ENCODE results near the gene CCR9.
"Not testable (repeated sequence)": the region's sequence is repeated elsewhere in the genome, so short reads cannot be mapped to it uniquely, and the experiment has no call there.

CCR9 gene, protein sequence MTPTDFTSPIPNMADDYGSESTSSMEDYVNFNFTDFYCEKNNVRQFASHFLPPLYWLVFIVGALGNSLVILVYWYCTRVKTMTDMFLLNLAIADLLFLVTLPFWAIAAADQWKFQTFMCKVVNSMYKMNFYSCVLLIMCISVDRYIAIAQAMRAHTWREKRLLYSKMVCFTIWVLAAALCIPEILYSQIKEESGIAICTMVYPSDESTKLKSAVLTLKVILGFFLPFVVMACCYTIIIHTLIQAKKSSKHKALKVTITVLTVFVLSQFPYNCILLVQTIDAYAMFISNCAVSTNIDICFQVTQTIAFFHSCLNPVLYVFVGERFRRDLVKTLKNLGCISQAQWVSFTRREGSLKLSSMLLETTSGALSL

DNA sequence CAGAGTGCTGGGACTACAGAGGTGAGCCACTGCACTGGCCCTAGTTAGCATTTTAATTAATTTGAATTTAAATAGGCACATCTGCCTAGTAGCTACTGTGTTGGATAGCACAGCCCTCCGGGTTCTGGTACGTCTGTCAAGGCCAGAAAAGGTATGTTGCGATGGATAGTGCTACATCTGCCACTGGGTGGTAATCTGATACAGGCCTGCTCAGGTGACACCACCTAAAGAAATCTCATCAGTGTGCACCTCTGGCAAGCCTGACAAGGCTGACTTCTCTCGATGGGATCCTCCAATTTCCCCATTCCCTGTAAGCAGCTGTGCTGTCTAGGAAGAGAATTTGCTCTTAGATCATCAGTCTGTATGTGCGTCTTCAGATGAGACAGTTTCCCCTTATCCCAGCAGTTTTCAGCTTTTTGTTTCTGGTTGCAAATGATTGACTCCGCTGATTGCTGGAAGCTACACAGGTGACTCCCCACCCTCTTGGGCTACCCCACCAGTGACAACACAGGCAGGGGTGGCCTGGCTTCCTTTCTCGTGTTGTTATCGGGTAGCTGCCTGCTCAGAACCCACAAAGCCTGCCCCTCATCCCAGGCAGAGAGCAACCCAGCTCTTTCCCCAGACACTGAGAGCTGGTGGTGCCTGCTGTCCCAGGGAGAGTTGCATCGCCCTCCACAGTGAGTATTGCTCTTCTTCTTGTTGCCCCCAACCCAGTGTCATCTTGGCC, at the start of gene CCR9:
Gene CCR9 (plus strand): TSS at position 565 of the 727 bp plus-strand sequence. CDS start 8,391 bp downstream, outside the sequence.
- DNase-seq, result no peak

DNA sequence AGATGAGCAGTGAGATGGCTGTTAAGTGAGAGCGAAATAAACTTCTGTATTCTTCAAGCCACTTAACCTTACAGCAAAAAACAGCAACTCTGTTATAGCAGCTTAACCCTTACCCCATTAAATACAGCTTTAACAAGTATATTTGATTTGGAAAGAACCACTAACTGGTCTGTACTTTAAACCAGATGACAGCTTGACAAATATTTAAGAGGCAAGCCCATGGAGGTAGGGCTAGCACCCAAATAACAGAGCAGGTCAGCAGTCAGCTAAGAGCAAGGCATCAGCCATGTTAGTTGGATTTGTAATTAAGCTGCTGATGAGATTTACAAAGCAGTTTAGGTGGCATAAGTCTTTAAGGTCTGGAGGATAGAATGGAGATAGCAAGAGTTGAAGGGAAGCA, 47.9 kb upstream of the CCR9 start:
- DNase-seq, result no peak

DNA sequence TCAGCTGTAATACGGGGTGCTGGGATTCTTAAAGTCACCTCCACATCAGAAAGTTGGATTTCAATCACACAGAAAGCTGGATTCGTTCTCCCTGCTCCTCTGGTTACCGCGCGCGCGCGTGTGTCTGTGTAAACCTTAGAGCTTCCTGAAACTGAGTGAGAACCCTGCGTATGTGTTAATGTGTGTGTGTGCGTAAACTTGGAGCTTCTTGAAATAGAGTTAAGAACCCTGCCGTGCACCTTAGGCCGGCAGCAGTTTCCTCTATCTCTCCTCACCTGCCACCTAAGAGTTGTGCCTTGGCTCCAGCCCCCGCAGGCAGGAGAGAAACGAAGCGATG, 45.0 kb upstream of the CCR9 start:
- peak in 1 of 2 experiments; percentile 24 for DNase-seq

- peak; percentile 87 to 94 for DNase-seq
Observed at GRCh38 chr3:45841757-45842491, 44.4 kb upstream of the CCR9 start, which contains the start of gene LZTFL1. LZTFL1 (minus strand) TSS chr3:45842119; CDS start chr3:45841991, 128 bp downstream.

- DNase-seq, result no peak
Observed at GRCh38 chr3:45842851-45843625, 43.3 kb upstream of the CCR9 start.

GRCh38 chr3:45844616-45845015, 41.7 kb upstream of the CCR9 start:
- DNase-seq, result no peak

DNA sequence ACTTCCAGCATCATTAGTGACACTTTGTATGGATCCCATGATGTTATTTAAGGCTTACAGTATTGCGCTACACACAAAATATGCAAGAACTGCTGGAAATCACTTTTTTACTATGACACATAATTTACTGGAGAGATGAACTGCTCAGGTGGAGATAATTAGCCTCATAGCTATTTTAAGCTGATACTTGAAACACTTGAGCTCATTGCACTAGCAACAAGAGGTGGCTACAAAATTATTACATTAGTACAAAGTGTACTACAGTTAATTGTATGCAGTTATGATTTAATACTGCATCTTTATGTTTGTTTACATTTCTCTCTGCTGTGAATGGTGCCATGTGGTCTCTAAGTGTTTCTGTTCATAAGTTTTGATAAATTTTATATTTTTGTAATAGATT, 38.0 kb upstream of the CCR9 start:
- no peak for DNase-seq

- no peak for DNase-seq
Observed at GRCh38 chr3:45852828-45853227, 33.5 kb upstream of the CCR9 start.

DNA sequence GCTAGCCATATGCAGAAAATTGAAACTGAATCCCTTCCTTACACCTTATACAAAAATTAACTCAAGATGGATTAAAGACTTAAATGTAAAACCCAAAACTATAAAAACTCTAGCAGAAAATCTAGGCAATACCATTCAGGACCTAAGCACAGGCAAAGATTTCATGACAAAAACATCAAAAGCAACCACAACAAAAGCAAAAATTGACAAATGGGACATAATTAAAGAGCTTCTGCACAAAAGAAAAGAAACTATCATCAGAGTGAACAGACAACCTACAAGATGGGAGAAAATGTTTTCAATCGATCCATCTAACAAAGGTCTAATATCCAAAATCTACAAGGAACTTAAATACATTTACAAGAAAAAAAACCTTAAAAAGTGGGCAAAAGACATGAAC, 30.0 kb upstream of the CCR9 start:
- not testable (repeated sequence) for DNase-seq

DNA sequence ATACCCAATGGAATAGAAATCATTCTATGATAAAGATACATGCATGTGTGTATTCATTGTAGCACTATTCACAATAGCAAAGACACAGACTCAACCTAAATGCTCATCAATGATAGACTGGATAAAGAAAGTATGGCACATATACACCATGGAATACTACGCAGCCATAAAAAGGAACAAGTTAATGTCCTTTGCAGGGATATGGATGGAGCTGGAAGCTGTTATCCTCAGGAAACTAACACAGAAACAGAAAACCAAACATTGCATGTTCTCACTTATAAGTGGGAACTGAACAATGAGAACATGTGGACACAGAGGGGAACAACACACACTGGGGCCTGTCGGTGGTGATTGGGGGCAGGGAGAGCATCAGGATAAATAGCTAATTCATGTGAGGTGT, 29.3 kb upstream of the CCR9 start:
- DNase-seq, result not testable (repeated sequence)

GRCh38 chr3:45858809-45859543, 27.4 kb upstream of the CCR9 start:
- DNase-seq, result no peak

- no peak for DNase-seq
Observed at GRCh38 chr3:45860481-45860880, 25.9 kb upstream of the CCR9 start.

- no peak for DNase-seq
Observed at GRCh38 chr3:45861043-45861719, 25.2 kb upstream of the CCR9 start.

DNA sequence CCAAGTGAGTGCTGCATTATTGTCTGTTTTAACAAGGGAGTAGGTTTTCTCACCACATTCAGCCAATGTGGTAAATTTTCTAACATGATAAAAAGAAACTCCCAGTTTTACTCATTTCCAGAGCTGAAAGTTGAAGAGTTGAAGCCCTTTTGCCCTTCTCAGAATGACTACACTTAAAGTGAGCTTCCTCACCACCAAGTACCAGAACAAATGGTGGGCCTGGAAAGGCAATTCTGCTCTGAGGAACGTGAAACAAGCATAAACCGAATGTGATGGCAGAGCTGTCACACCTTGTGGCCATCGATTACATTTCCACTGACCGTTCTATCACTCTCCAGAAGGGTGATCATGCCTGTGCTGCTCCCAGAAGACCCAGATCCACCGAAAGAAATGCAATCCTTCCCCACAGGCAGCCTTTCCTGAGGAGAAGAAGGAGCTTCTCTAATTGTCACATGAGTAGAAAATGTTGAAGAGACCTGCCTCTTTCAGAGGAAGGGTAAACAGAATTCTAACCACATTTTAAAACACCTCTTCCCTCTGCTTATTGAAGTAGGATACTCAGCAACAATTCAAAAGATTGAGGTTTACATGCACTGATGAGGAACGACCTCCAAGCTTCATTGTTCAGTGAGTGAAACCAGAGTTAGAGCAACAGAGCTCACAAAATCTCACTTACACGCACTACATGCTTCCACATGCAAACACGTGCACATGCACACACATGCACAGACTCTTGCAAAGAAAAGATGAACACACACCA, 21.4 kb upstream of the CCR9 start:
- DNase-seq, result no peak

DNA sequence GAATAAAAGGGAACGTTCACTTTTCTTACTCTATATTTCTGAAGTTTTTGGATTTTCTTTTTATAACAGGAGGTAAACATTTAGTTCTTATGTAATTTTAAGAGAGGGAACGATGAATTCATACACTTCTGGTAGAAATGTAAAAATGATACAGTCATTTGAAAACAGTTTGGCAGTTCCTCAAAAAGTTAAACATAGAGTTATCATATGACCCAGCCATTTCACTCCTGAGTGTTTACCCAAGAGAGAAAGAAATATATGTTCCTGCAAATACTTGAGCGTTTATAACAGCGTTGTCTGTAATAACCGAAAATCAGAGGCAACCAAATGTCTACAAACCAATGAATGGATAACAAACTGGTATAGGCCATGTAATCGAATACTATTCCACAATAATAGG, 20.8 kb upstream of the CCR9 start:
- DNase-seq, result no peak

- peak; percentile 9 to 20 for DNase-seq
Observed at GRCh38 chr3:45868213-45868612, 18.1 kb upstream of the CCR9 start.

GRCh38 chr3:45868650-45869049, 17.7 kb upstream of the CCR9 start:
- DNase-seq, result no peak

- DNase-seq, result no peak
Observed at GRCh38 chr3:45869638-45870037, 16.7 kb upstream of the CCR9 start.

DNA sequence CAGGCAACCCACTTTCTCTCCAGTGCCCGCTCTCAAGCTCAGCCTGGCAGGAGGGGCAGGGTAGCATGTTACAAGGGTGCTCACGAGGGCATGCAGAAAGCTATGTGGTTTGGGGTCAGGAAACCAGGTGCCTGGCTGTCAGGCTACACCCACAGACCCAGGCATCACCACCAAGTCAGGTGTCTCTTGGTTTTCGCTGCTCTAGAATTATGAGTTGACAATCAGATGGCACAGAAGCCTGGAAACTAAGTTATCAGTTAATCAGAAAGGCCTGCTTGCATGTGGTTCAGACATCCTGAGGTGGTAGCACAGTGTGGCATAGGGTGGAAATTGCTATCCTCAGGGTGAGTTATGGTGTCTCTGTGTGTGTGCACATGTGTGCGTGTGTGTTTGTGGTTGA, 16.2 kb upstream of the CCR9 start:
- DNase-seq, result no peak

DNA sequence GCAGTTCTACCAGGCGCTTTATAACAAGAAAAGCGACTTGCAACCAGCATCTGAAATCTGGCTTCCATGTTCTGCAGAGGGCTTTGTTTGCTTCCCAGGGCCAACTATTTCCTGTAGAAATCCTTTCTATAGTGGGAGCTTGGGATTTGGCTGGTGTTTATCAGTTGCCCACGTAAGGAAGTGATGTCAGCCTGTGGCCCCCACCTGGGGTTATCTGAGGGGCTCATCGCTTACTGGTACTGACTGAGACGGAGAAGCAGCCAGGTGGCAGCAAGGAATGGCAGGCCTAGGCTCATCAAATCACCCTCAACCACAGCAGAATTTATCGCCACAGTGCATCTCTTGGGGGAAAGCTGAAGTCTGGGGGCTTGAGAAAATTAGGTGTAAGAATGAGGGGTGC, 14.6 kb upstream of the CCR9 start:
- no peak for DNase-seq

- DNase-seq, result no peak
Observed at GRCh38 chr3:45872569-45872968, 13.8 kb upstream of the CCR9 start.

Data from NCI-H526 (cell line).